Glutamatergic neuron (in vitro differentiated cells): Measurements from ENCODE around the gene FBXL7. TPM values are rescaled to one million over a fixed set of nuclear protein-coding genes. Genes with fewer than 3 reads are reported as not detected.

Experiments used
- DNase-seq: peaks from one replicate; pipeline ENCODE4 v3.0.0; 2022
- H3K27ac Mint-ChIP-seq: one replicate; pipeline ENCODE4 v1.8.0; 2020; ENCODE audit warnings: mild to moderate bottlenecking, mixed read lengths, inconsistent platforms; ENCODE audit not compliant: unreplicated experiment
- H3K27me3 Mint-ChIP-seq: one replicate; pipeline ENCODE4 v1.8.0; 2020; ENCODE audit warnings: mild to moderate bottlenecking, moderate library complexity, mixed read lengths, inconsistent platforms; ENCODE audit not compliant: unreplicated experiment
- H3K36me3 Mint-ChIP-seq: one replicate; pipeline ENCODE4 v1.8.0; 2020; ENCODE audit warnings: mild to moderate bottlenecking, mixed read lengths, inconsistent platforms; ENCODE audit not compliant: unreplicated experiment
- H3K4me1 Mint-ChIP-seq: one replicate; pipeline ENCODE4 v1.8.0; 2020; ENCODE audit warnings: mild to moderate bottlenecking, low read depth, mixed read lengths, inconsistent platforms; ENCODE audit not compliant: unreplicated experiment
- H3K4me3 Mint-ChIP-seq: one replicate; pipeline ENCODE4 v1.8.0; 2020; ENCODE audit warnings: mild to moderate bottlenecking, mixed read lengths, inconsistent platforms; ENCODE audit not compliant: unreplicated experiment
- H3K9me3 Mint-ChIP-seq: one replicate; pipeline ENCODE4 v1.8.0; 2020; ENCODE audit warnings: mild to moderate bottlenecking, moderate library complexity, mixed read lengths, inconsistent platforms; ENCODE audit not compliant: unreplicated experiment
- CTCF ChIP-seq: fragments of 200-600 bp; sonication (generic); IDR thresholded peaks from one replicate; pipeline ENCODE4 v1.5.0; 2021; ENCODE audit not compliant: partially characterized antibody, unreplicated experiment
- total RNA-seq: library from RNA; stranded (reverse); fragmentation: NEBNext Ultra II Directional; extraction: Animal tissue kit (Norgen Biotek cat#: 25700); gene quantifications from one replicate; pipeline ENCODE4 v1.2.1, GENCODE V29; 2021; ENCODE audit not compliant: unreplicated experiment

FBXL7 gene
- total RNA-seq, 1 donor from 2014 or later, result 25.3 TPM

GRCh38 chr5:15880201-15880600 lies 380.2 kb downstream of the FBXL7 start:
- TF ChIP-seq CTCF, result no peak
- no peaks in the 10 kb centered on the region for H3K36me3 Mint-ChIP-seq
- peaks cover 3% of the 10 kb centered on the region for H3K9me3 Mint-ChIP-seq
- no peak overlapping the region for H3K27ac Mint-ChIP-seq
- H3K4me1 Mint-ChIP-seq, result peaks cover 23% of the 10 kb centered on the region
- DNase-seq, result no peak
- H3K4me3 Mint-ChIP-seq, result no peak overlapping the region
- peaks cover 2% of the 10 kb centered on the region for H3K27me3 Mint-ChIP-seq

GRCh38 chr5:15885156-15885555 lies 385.2 kb downstream of the FBXL7 start:
- TF ChIP-seq CTCF, result no peak
- no peak overlapping the region for H3K4me3 Mint-ChIP-seq
- no peak overlapping the region for H3K27ac Mint-ChIP-seq
- H3K27me3 Mint-ChIP-seq, result peaks cover 2% of the 10 kb centered on the region
- DNase-seq, result no peak
- H3K36me3 Mint-ChIP-seq, result no peaks in the 10 kb centered on the region
- H3K4me1 Mint-ChIP-seq, result peaks cover 7% of the 10 kb centered on the region
- peaks cover 3% of the 10 kb centered on the region for H3K9me3 Mint-ChIP-seq

DNA sequence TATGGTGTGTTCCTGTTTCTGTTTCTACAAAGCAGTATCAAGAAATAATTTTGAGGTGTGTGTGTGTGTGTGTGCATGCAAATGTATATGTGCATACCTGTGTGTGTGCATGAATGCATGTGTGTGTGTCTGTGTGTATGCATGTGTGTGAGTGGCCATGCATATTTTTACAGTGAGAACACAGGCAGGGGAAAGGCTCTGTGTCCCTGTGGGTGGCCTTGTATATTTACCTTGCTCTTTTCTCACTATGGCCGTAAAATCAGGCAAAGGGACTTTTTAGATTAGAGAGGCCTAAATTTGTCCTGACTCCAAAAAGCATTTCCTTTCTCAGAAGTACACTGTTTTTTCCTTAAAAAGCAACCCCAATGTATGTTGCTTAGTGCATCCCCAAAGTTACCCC lies 386.2 kb downstream of the FBXL7 start:
- DNase-seq, result no peak
- Mint-ChIP-seq H3K9me3 (peaks cover 3% of the 10 kb centered on the region), H3K4me3 (no peak overlapping the region), H3K27me3 (peaks cover 5% of the 10 kb centered on the region), H3K27ac (peak overlapping the region; percentile 31), H3K4me1 (peaks cover 10% of the 10 kb centered on the region), H3K36me3 (no peaks in the 10 kb centered on the region)
- TF ChIP-seq CTCF, result no peak

GRCh38 chr5:15887093-15887492 lies 387.1 kb downstream of the FBXL7 start:
- no peaks in the 10 kb centered on the region for H3K9me3 Mint-ChIP-seq
- H3K36me3 Mint-ChIP-seq, result no peaks in the 10 kb centered on the region
- no peak overlapping the region for H3K4me3 Mint-ChIP-seq
- peaks cover 5% of the 10 kb centered on the region for H3K27me3 Mint-ChIP-seq
- H3K4me1 Mint-ChIP-seq, result peaks cover 18% of the 10 kb centered on the region
- no peak overlapping the region for H3K27ac Mint-ChIP-seq
- no peak for TF ChIP-seq CTCF
- no peak for DNase-seq

DNA sequence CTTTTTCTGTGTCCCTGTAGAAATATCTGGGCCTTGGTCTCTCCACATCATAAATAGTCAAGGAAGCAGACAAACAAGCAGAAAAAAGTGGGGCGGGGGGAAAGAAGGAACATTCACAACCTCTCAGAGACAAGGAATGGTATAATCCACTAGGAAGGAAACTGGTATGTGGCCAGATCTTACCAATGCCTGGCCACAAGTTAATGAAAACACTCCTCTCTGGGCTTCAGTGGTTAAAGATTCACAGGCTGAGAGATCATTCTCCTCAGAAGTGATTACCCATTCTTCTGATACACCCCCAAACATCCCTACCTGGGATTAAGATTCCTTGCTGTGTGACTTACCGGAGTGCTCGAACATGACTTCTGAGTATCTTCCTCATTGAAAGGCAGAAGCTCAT lies 389.0 kb downstream of the FBXL7 start:
- Mint-ChIP-seq H3K4me3 (no peak overlapping the region), H3K27ac (no peak overlapping the region), H3K4me1 (peaks cover 20% of the 10 kb centered on the region), H3K36me3 (no peaks in the 10 kb centered on the region), H3K9me3 (no peaks in the 10 kb centered on the region), H3K27me3 (peaks cover 5% of the 10 kb centered on the region)
- no peak for DNase-seq
- TF ChIP-seq CTCF, result no peak
